ENCODE measurements around the gene ZNF649.
"Not testable (repeated sequence)": the region's sequence is repeated elsewhere in the genome, so short reads cannot be mapped to it uniquely, and the experiment has no call there.

DNA sequence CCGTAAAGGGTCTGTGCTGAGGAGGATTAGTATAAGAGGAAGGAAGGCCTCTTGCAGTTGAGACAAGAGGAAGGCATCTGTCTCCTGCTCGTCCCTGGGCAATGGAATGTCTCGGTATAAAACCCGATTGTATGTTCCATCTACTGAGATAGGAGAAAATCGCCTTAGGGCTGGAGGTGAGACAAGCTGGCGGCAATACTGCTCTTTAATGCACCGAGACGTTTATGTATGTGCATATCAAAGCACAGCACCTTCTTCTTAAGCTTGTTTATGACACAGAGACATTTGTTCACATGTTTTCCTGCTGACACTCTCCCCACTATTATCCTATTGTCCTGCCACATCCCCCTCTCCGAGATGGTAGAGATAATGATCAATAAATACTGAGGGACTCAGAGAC, 1.3 kb upstream of the ZNF649 start:
- TF ChIP-seq, protein P1, sequence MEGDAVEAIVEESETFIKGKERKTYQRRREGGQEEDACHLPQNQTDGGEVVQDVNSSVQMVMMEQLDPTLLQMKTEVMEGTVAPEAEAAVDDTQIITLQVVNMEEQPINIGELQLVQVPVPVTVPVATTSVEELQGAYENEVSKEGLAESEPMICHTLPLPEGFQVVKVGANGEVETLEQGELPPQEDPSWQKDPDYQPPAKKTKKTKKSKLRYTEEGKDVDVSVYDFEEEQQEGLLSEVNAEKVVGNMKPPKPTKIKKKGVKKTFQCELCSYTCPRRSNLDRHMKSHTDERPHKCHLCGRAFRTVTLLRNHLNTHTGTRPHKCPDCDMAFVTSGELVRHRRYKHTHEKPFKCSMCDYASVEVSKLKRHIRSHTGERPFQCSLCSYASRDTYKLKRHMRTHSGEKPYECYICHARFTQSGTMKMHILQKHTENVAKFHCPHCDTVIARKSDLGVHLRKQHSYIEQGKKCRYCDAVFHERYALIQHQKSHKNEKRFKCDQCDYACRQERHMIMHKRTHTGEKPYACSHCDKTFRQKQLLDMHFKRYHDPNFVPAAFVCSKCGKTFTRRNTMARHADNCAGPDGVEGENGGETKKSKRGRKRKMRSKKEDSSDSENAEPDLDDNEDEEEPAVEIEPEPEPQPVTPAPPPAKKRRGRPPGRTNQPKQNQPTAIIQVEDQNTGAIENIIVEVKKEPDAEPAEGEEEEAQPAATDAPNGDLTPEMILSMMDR (IDR thresholded peaks at IDR 0.05; ENCODE audit: insufficient read depth, low read length, poor library complexity, severe bottlenecking): not testable (repeated sequence)
- TF ChIP-seq EZH2phosphoT487 (conservative IDR thresholded peaks at IDR 0.05; ENCODE audit: low read length): not testable (repeated sequence)

All from SU-DHL-6 (cell line).